Omental fat pad (tissue), 4 donors: ENCODE measurements around the gene CBR4. TPM values are rescaled to one million over a fixed set of nuclear protein-coding genes. Genes with fewer than 3 reads are reported as not detected.
"Not testable (repeated sequence)": the region's sequence is repeated elsewhere in the genome, so short reads cannot be mapped to it uniquely, and the experiment has no call there.

Experiments used
- ATAC-seq: fragments of 150-250 bp; one replicate; pipeline ENCODE4 v1.9.1; 2016; ENCODE audit warnings: mild to moderate bottlenecking, moderate library complexity; ENCODE audit not compliant: low FRiP score
- DNase-seq: peaks from one replicate; pipeline ENCODE4 v3.0.0-alpha.2; 2019; ENCODE audit warnings: low spot score
- total RNA-seq, 4 donors: library from RNA; depleted of rRNA; stranded (reverse); fragments of >200 nt; gene quantifications; one replicate each; pipeline ENCODE4 v1.1.0, GENCODE V29; 2016
- TF ChIP-seq, protein P1 (sequence below), 3 donors: fragments of 450-650 bp; IDR thresholded peaks; one replicate each; pipeline ENCODE4 v1.5.1; 2016 to 2017; ENCODE audit warnings: antibody characterized with exemption in 3 of 3, mild to moderate bottlenecking in 3 of 3, moderate library complexity in 2 of 3

Gene CBR4
- total RNA-seq, 4 donors from 2014 or later, result 8.5 to 21.9 (median 10.7) TPM

DNA sequence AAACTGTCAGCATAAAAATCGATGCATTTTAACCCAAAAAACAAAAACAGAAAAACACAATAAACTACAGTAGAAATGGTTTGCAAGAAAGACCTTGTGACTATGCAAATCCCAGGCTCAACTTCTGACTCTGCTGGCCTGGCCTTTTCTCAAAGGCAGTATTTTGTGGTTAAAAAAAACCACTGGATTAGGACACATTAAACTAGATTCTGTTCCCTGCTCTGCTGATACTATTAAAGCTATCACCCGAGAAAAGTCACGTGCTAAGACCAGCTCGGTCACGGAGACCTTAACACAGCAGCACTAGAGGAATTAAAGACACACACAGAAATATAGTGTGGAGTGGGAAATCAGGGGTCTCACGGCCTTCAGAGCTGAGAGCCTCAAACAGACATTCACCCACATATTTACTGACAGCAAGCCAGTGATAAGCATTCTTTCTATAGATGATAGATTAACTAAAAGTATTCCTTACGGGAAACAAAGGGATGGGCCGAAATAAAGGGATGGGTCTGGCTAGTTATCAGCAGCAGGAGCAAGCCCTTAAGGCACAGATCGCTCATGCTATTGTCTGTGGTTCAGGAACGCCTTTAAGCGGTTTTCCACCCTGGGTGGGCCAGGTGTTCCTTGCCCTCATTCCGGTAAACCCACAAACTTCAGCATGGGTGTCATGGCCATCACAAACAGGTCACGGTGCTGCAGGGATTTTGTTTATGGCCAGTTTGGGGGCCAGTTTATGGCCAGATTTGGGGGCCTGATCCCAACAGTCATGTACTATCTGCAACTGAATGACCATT lies 16.1 kb downstream of the CBR4 start:
- ATAC-seq, result no peak
- TF ChIP-seq, protein P1, sequence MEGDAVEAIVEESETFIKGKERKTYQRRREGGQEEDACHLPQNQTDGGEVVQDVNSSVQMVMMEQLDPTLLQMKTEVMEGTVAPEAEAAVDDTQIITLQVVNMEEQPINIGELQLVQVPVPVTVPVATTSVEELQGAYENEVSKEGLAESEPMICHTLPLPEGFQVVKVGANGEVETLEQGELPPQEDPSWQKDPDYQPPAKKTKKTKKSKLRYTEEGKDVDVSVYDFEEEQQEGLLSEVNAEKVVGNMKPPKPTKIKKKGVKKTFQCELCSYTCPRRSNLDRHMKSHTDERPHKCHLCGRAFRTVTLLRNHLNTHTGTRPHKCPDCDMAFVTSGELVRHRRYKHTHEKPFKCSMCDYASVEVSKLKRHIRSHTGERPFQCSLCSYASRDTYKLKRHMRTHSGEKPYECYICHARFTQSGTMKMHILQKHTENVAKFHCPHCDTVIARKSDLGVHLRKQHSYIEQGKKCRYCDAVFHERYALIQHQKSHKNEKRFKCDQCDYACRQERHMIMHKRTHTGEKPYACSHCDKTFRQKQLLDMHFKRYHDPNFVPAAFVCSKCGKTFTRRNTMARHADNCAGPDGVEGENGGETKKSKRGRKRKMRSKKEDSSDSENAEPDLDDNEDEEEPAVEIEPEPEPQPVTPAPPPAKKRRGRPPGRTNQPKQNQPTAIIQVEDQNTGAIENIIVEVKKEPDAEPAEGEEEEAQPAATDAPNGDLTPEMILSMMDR (IDR thresholded peaks at IDR 0.05), result no peak

DNA sequence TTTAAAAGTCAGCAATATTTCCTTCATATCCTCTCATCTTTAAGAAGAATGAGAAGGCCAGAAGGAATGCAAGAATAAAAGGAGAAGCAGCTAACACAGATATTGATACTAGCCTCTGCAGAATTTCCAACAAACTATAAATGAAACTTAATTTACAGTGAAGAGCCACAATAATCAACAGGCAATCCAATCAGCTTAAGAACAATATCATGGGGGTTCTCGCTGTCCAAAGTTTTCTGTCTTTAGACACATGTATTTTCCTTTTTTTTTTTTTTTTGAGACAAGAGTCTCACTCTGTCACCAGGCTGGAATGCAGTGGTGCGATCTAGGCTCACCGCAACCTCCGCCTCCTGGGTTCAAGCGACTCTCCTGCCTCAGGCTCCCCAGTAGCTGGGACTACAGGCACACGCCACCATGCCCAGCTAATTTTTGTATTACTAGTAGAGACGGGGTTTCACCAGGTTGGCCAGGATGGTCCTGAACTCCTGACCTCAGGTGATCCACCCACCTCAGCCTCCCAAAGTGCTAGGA lies 17.0 kb downstream of the CBR4 start:
- not testable (repeated sequence) for ATAC-seq

More for the DNA sequence above, 16.1 kb downstream of the CBR4 start:
- no peak for DNase-seq

DNA sequence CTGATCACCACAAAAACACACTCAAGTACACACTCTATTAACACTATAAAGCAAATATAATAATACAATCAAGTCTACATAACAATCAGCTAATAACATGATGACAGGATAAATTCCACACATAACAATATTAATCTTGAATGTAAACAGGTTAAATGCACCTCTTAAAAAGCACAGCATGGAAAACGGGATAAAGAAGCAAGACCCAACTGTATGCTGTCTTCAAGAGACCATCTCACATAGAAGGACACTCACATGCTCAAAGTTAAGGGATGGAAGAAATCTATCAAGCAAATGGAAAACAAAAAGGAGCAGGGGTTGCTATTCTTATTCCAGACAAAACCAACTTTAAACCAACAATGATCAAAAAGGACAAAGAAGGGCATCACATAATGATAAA lies 28.1 kb downstream of the CBR4 start:
- ATAC-seq (no peak), DNase-seq (no peak)
- TF ChIP-seq, protein P1 (IDR thresholded peaks at IDR 0.05), result no peak

More for the DNA sequence above, 17.0 kb downstream of the CBR4 start:
- DNase-seq, result not testable (repeated sequence)

DNA sequence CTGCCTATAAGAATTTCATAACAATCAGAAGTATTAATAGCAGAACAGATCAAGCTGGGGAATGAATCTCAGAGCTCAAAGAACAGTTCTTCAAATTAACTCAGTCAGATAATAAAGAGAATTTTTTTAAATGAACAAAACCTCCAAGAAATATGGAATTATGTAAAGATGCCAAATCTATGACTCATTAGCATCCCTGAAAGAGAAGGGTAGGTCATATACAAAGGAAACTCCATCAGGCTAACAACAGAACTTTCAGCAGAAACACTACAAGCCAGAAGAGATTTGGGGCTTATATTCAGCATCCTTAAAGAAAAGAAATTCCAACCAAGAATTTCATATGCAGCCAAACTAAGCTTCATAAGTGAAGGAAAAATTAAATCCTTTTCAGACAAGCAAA lies 28.6 kb downstream of the CBR4 start:
- no peak for DNase-seq
- no peak for ATAC-seq
- TF ChIP-seq, protein P1 (IDR thresholded peaks at IDR 0.05), result no peak

DNA sequence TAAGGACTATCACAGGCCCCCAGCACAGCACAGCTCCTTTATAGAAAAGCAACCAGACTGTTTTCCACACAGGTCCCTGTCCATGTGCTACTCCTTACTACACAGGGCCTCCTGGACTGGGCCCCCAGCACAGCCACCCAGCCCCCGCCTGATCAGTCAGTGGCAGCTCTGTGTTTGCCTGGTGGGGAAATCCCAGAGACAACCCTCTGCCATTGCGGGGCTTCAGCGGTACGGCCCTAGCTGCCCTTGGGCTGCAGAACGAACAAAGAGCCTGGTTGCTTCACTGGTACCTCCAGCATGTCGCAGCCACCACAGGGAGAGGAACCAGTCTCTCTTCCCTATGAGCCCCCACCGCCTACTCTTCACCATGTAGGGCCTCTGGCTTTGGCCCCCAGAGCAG lies 30.7 kb downstream of the CBR4 start:
- TF ChIP-seq, protein P1 (IDR thresholded peaks at IDR 0.05), result no peak
- no peak for ATAC-seq

DNA sequence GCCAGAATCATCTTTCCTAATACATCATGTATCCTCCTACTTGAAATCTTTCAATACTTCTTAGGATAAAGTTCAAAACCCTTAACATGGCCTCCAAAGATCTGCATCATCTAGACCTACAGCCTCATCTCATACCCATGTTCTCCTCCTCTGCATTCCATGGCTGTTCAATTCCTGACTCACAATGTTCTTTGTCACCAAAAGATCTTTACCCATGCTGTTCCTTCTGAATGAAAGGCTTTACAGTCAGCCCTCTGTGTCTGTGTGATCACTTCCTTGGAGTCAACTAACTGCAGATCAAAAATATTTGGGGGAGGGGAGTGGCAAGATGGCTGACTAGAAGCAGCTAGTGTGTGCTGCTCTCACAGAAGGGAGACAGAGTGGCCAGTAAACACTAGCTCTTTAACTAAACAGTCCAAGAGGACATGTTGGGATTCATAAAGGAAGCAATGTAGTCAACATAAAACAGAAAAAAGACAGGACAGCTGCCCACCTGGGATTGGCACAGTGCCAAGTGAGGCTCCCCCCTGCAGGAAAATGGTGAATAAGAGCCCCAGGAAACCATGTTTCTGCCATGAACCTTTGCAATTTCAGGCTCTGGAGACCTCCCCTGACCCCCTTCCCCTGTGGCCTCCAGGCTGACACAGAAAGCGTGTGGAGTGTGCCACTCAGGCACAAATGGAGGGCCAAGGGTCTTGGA lies 31.9 kb downstream of the CBR4 start:
- TF ChIP-seq, protein P1 (IDR thresholded peaks at IDR 0.05), result no peak
- no peak for DNase-seq
- ATAC-seq, result no peak

More for the DNA sequence above, 30.7 kb downstream of the CBR4 start:
- no peak for DNase-seq

DNA sequence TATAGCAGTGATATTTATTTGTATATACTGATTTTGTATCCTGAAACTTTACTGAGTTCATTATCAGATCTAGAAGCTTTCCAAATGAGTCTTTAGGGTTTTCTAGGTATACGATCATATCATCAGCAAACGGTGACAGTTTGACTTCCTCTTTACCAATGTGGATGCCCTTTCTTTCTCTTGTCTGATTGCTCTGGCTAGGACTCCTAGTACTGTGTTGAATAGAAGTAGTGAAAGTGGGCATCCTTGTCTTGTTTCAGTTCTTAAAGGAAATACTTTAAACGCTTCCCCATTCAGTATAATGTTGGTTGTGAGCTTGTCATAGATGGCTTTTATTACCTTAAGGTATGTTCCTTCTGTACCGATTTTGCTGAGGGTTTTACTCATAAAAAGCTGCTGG lies 37.5 kb downstream of the CBR4 start:
- DNase-seq, result no peak
- TF ChIP-seq, protein P1 (IDR thresholded peaks at IDR 0.05), result no peak
- no peak for ATAC-seq
